K562 (cell line): ENCODE measurements around the gene GLI3. TPM values are rescaled to one million over a fixed set of nuclear protein-coding genes. Genes with fewer than 3 reads are reported as not detected.

ENCODE experiments used
- ATAC-seq: fragments of 200-7000 bp; cut with Tn5 transposase; 3 replicates; pipeline ENCODE4 v1.9.1; 2020; ENCODE audit warnings: moderate library complexity
- BruUV-seq: library from RNA; stranded (reverse); fragments of 400-500 nt; replicated peaks from 2 replicates; lab custom pipeline; 2021; lab: Mats Ljungman, UMichigan
- CTCF ChIA-PET: fragments of 300-600 bp; formaldehyde crosslinking; extraction: SDS; loops from one replicate; lab custom pipeline; 2021; ENCODE audit warnings: low intra/inter-chr PET ratio; lab: Yijun Ruan, JAX
- POLR2A ChIA-PET: fragments of 300-600, 350-650 bp; sonication (Branson Sonifier 250); formaldehyde crosslinking; extraction: SDS; loops from one replicate; lab custom pipeline; 2021; ENCODE audit warnings: antibody characterized with exemption, inconsistent platforms; lab: Yijun Ruan, JAX
- DNase-seq, 4 experiments: peaks; one replicate each; pipeline versions ENCODE4 v3.0.0 to v3.0.0-alpha.2; 2011 to 2018; ENCODE audit warnings: low spot score in 3 of 4, mixed read lengths in 3 of 4; ENCODE audit errors: extremely low read depth in 1 of 4
- FAIRE-seq: peaks from 2 replicates; lab custom pipeline; 2011; peaks lifted over from hg19 to GRCh38; lab: Jason Lieb, UNC
- H2AFZ ChIP-seq: 2 replicates; pipeline ENCODE4 v1.6.0; 2011; ENCODE audit warnings: low read depth, low read length, control low read depth, inconsistent platforms
- H3K27ac ChIP-seq: fragments of 200-600 bp; 3 replicates; pipeline ENCODE4 v1.8.0; 2011; ENCODE audit warnings: low read depth, mild to moderate bottlenecking, control low read depth, inconsistent platforms, low read length, moderate library complexity, mixed read lengths; ENCODE audit errors: extremely low read depth
- H3K27me3 ChIP-seq, 2 experiments: fragments of 300-600 bp in 1 of 2; 2 replicates in 1 of 2; 3 replicates in 1 of 2; pipeline versions ENCODE4 v1.6.0 to v1.8.0; 2011; ENCODE audit warnings: inconsistent platforms in 2 of 2, low read length in 2 of 2, mild to moderate bottlenecking in 1 of 2, mixed read lengths in 1 of 2, moderate library complexity in 1 of 2; ENCODE audit not compliant: control insufficient read depth in 2 of 2, insufficient read depth in 2 of 2
- H3K36me3 ChIP-seq: fragments of 300-600 bp; 3 replicates; pipeline ENCODE4 v1.8.0; 2011; ENCODE audit warnings: mild to moderate bottlenecking, low read length, inconsistent platforms; ENCODE audit not compliant: control insufficient read depth, insufficient read depth
- H3K4me1 ChIP-seq, 2 experiments: fragments of 200-600 bp in 1 of 2; replicated peaks in 1 of 2; 2 replicates in 1 of 2; 3 replicates in 1 of 2; pipeline versions ENCODE4 v1.5.1 to v1.8.0; 2011; ENCODE audit warnings: inconsistent platforms in 2 of 2, low read length in 2 of 2, mild to moderate bottlenecking in 1 of 2, mixed read lengths in 1 of 2, moderate library complexity in 1 of 2; ENCODE audit not compliant: control insufficient read depth in 2 of 2, insufficient read depth in 2 of 2
- H3K4me2 ChIP-seq: 2 replicates; pipeline ENCODE4 v1.6.1; 2011; ENCODE audit warnings: low read length, control low read depth, inconsistent platforms, mixed read lengths; ENCODE audit not compliant: insufficient read depth
- H3K4me3 ChIP-seq: fragments of 200-600 bp; sonication (generic), shearing (Covaris generic); 2 replicates; pipeline ENCODE4 v1.5.1; 2016; ENCODE audit warnings: control low read depth, inconsistent platforms
- H3K79me2 ChIP-seq: fragments of 200-600 bp; 3 replicates; pipeline ENCODE4 v1.8.0; 2011; ENCODE audit warnings: low read length, inconsistent platforms; ENCODE audit not compliant: control insufficient read depth, insufficient read depth
- H3K9ac ChIP-seq, 2 experiments: 2 replicates each; pipeline versions ENCODE4 v1.6.0 to v1.6.1; 2011; ENCODE audit warnings: low read depth in 2 of 2, low read length in 2 of 2, control low read depth in 1 of 2, inconsistent platforms in 1 of 2, mild to moderate bottlenecking in 1 of 2, mixed read lengths in 1 of 2; ENCODE audit not compliant: insufficient read depth in 1 of 2
- H3K9me1 ChIP-seq: one replicate; pipeline ENCODE4 v1.6.0; 2011; ENCODE audit warnings: inconsistent platforms, mild to moderate bottlenecking, low read length, moderate library complexity; ENCODE audit not compliant: control insufficient read depth, insufficient read depth
- H3K9me3 ChIP-seq: replicated peaks from 2 replicates; pipeline ENCODE4 v1.5.1; 2011; ENCODE audit warnings: low read depth, low read length, inconsistent platforms; ENCODE audit not compliant: control insufficient read depth, insufficient read depth
- H4K20me1 ChIP-seq: replicated peaks from 2 replicates; pipeline ENCODE4 v1.6.1; 2011; ENCODE audit warnings: low read length, inconsistent platforms, mixed read lengths; ENCODE audit not compliant: control insufficient read depth, insufficient read depth
- CAMTA2 ChIP-seq: fragments of 250-450 bp; sonication (Bioruptor Pico); conservative IDR thresholded peaks from 2 replicates; pipeline ENCODE4 v1.5.1; 2022
- MTA1 ChIP-seq: fragments of 450-650 bp; IDR thresholded peaks from 2 replicates; pipeline ENCODE4 v1.6.1; 2017; ENCODE audit warnings: borderline replicate concordance
- PPARD ChIP-seq: fragments of 250-450 bp; sonication (Bioruptor Pico); IDR thresholded peaks from 2 replicates; pipeline ENCODE4 v1.8.0; 2022; ENCODE audit warnings: inconsistent platforms, mild to moderate bottlenecking, moderate library complexity
- SLC30A9 ChIP-seq: fragments of 250-450 bp; sonication (Bioruptor Pico); IDR thresholded peaks from 2 replicates; pipeline ENCODE4 v1.8.0; 2022; ENCODE audit warnings: mild to moderate bottlenecking, moderate library complexity
- TOE1 ChIP-seq, 2 experiments: fragments of 450-650 bp in 1 of 2; sonication (generic) in 1 of 2; formaldehyde crosslinking in 1 of 2; IDR thresholded peaks; 2 replicates each; pipeline versions ENCODE4 v1.7.1 to v1.8.0; 2016 to 2022; ENCODE audit warnings: borderline replicate concordance in 2 of 2, mild to moderate bottlenecking in 2 of 2, antibody characterized with exemption in 1 of 2, inconsistent platforms in 1 of 2, low read depth in 1 of 2, missing genetic modification reagents in 1 of 2, moderate library complexity in 1 of 2
- ZNF444 ChIP-seq: fragments of 250-450 bp; sonication (Bioruptor Pico); IDR thresholded peaks from 2 replicates; pipeline ENCODE4 v1.4.0; 2020; ENCODE audit warnings: mild to moderate bottlenecking, moderate library complexity
- WGBS: fragments of 100-300 bp; shearing (Covaris generic); methylation state at CpG from one replicate; pipeline ENCODE4 v1.1.6; 2016; ENCODE audit warnings: low coverage, mixed read lengths; ENCODE audit not compliant: insufficient coverage; ENCODE audit errors: missing lambda C conversion rate; 5-methylcytosine and 5-hydroxymethylcytosine counted together
- in situ Hi-C: fragments of 300-500 bp; cut with MboI; formaldehyde crosslinking; loops from 4 replicates; pipeline ENCODE4 v1.15.0; 2018; ENCODE audit warnings: inconsistent platforms, mixed read lengths
- intact Hi-C: fragments of 100-400 bp; cut with micrococcal nuclease; formaldehyde crosslinking; loops from 2 replicates; pipeline ENCODE4 v1.14.2; 2022
- polyA plus RNA-seq, 8 experiments: library from polyadenylated mRNA; depleted of rRNA in 4 of 8; stranded (reverse) in 5 of 8; unstranded in 3 of 8; fragments of >200 nt; fragmentation: Nextera tagmentation in 2 of 8; fragmentation: Illumina TruSeq in 1 of 8; extraction: Ambion mirVana in 2 of 8; extraction: Trizol in 1 of 8; gene quantifications; 2 replicates each; pipeline versions ENCODE4 v1.2.1 to v1.2.3, GENCODE V29; 2011 to 2014; ENCODE audit warnings: inconsistent platforms in 1 of 8, missing spikeins in 1 of 8
- total RNA-seq, 7 experiments: library from RNA; depleted of rRNA in 6 of 7; stranded (reverse); fragments of >200 nt in 6 of 7; fragmentation: Illumina TruSeq in 2 of 7; extraction: Trizol in 2 of 7; gene quantifications; 2 replicates each; pipeline versions ENCODE4 v1.2.1 to v1.2.3, GENCODE V29; 2011 to 2021; ENCODE audit warnings: low replicate concordance in 1 of 7
- TF ChIP-seq, protein P1 (sequence below): sonication (generic); IDR thresholded peaks from 2 replicates; pipeline ENCODE4 v1.6.1; 2016
- TF ChIP-seq, protein P2 (sequence below), 2 experiments: fragments of 450-650 bp; IDR thresholded peaks; 2 replicates each; pipeline ENCODE4 v1.6.1; 2016; ENCODE audit warnings: mild to moderate bottlenecking in 2 of 2, borderline replicate concordance in 1 of 2, low read depth in 1 of 2, moderate library complexity in 1 of 2
- TF ChIP-seq, protein P3 (sequence below): fragments of 450-650 bp; IDR thresholded peaks from 2 replicates; pipeline ENCODE4 v1.6.1; 2016; ENCODE audit warnings: mild to moderate bottlenecking

GLI3 gene
- total and polyA plus RNA-seq, 9 of the 15 experiments (the other 6 are each of a cell fraction or from before 2014, with no cell fraction given): 0.01 to 0.18 (median 0.07) TPM; not detected in 6

DNA sequence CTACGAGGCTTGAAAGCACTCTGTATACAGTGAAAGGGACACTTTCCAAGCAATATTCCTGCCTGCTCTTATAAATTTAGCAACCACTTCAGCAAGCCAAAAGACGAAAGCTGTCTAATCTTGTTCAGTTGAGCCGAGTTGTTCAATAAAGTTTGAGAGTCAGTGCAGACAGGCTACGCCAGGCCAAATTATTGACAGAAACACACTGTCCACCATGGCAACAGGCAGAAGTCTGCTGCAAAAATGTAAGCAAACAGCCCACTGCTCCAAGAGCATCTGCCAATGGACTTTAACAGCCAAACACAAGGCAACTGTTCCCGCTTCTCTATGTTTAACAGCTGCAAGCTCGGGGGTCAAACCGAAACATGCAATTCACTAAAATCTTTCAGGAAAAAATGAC lies 85.7 kb downstream of the GLI3 start:
- ChIA-PET POLR2A (interaction anchor here (0.7 kb wide), 1 partner anchor 22 kb away, joined by 3 read pairs; no protein-coding TSS in a partner anchor), CTCF (no interaction called here)
- ATAC-seq (no peak), DNase-seq (no peak), FAIRE-seq (no peak)
- Histone ChIP-seq H3K9me1 (no peaks in the 10 kb centered on the region), H3K27ac (no peak overlapping the region), H3K4me3 (no peak overlapping the region), H3K36me3 (no peaks in the 10 kb centered on the region), H4K20me1 (no peaks in the 10 kb centered on the region), H3K79me2 (no peaks in the 10 kb centered on the region), H3K4me1 (no peaks in the 10 kb centered on the region), H3K27me3 (peaks cover 8 to 15% of the 10 kb centered on the region in 2 experiments; a peak in 3 of 5 replicates), H3K4me2 (no peak overlapping the region), H3K9ac (no peak overlapping the region), H2AFZ (no peak overlapping the region), H3K9me3 (no peaks in the 10 kb centered on the region)
- intact Hi-C loops: no loop called here
- WGBS: under 1% methylated on average over 7 of the region's 7 CpGs
- in situ Hi-C loops: no loop called here
- no TSS peak for BruUV-seq
- TF ChIP-seq, protein P1, sequence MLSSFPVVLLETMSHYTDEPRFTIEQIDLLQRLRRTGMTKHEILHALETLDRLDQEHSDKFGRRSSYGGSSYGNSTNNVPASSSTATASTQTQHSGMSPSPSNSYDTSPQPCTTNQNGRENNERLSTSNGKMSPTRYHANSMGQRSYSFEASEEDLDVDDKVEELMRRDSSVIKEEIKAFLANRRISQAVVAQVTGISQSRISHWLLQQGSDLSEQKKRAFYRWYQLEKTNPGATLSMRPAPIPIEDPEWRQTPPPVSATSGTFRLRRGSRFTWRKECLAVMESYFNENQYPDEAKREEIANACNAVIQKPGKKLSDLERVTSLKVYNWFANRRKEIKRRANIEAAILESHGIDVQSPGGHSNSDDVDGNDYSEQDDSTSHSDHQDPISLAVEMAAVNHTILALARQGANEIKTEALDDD: no peak
- TF ChIP-seq MTA1: no peak
- no peak for TF ChIP-seq ZNF444 (CRISPR knock-in tag)
- TF ChIP-seq PPARD (CRISPR knock-in tag): no peak
- no peak for TF ChIP-seq SLC30A9 (CRISPR knock-in tag)
- TF ChIP-seq TOE1 (IDR thresholded peaks at IDR 0.05; ENCODE audit: borderline replicate concordance): no peak
- no peak for TF ChIP-seq TOE1 (CRISPR knock-in tag; IDR thresholded peaks at IDR 0.05; ENCODE audit: borderline replicate concordance, low read depth)
- TF ChIP-seq, protein P2, sequence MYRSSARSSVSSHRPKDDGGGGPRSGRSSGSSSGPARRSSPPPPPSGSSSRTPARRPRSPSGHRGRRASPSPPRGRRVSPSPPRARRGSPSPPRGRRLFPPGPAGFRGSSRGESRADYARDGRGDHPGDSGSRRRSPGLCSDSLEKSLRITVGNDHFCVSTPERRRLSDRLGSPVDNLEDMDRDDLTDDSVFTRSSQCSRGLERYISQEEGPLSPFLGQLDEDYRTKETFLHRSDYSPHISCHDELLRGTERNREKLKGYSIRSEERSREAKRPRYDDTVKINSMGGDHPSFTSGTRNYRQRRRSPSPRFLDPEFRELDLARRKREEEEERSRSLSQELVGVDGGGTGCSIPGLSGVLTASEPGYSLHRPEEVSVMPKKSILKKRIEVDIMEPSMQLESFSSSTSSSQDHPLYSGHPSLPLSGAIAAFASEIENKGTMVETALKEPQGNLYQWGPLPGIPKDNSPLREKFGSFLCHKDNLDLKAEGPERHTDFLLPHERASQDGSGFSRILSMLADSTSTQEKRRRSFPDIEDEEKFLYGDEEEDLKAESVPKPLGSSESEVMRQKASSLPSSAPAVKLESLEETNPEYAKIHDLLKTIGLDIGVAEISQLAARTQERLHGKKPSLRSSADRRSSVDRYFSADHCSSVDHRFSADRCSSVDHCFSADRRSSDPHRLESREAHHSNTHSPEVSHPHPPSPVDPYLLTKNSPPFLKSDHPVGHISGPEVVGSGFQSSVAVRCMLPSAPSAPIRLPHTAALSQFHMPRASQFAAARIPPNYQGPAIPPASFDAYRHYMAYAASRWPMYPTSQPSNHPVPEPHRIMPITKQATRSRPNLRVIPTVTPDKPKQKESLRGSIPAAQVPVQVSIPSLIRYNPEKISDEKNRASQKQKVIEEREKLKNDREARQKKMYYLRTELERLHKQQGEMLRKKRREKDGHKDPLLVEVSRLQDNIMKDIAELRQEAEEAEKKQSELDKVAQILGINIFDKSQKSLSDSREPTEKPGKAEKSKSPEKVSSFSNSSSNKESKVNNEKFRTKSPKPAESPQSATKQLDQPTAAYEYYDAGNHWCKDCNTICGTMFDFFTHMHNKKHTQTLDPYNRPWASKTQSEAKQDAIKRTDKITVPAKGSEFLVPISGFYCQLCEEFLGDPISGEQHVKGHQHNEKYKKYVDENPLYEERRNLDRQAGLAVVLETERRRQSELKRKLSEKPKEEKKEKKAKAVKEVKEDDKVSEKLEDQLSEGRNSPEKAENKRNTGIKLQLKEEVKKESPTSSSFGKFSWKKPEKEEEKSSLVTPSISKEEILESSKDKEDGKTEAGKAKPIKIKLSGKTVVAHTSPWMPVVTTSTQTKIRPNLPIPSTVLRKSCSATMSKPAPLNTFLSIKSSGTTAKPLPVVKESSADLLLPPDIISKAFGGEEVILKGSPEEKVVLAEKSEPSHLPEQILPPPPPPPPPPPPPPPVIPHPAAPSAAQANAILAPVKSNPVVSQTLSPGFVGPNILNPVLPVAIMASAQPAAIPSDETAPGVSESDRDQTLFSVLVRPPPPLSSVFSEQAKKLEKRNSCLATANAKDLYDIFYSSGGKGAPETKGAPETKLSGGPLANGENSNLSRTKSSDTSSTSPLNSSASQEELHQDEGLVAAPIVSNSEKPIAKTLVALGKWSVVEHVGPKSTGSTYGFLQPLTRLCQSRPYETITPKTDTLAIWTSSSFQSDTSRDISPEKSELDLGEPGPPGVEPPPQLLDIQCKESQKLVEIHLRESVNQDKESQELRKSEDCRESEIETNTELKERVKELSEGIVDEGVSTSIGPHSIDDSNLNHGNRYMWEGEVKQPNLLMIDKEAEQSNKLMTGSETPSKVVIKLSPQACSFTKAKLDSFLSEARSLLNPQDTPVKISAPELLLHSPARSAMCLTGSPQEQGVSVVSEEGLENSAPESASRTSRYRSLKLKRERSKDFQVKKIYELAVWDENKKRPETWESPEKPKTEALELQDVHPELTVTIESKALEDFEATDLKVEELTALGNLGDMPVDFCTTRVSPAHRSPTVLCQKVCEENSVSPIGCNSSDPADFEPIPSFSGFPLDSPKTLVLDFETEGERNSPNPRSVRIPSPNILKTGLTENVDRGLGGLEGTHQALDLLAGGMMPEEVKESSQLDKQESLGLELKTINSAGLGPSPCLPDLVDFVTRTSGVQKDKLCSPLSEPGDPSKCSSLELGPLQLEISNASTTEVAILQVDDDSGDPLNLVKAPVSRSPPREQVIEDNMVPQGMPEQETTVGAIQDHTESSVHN (IDR thresholded peaks at IDR 0.05; ENCODE audit: borderline replicate concordance in 1 of 2, low read depth in 1 of 2): no peak
- TF ChIP-seq CAMTA2 (CRISPR knock-in tag): no peak
- TF ChIP-seq, protein P3, sequence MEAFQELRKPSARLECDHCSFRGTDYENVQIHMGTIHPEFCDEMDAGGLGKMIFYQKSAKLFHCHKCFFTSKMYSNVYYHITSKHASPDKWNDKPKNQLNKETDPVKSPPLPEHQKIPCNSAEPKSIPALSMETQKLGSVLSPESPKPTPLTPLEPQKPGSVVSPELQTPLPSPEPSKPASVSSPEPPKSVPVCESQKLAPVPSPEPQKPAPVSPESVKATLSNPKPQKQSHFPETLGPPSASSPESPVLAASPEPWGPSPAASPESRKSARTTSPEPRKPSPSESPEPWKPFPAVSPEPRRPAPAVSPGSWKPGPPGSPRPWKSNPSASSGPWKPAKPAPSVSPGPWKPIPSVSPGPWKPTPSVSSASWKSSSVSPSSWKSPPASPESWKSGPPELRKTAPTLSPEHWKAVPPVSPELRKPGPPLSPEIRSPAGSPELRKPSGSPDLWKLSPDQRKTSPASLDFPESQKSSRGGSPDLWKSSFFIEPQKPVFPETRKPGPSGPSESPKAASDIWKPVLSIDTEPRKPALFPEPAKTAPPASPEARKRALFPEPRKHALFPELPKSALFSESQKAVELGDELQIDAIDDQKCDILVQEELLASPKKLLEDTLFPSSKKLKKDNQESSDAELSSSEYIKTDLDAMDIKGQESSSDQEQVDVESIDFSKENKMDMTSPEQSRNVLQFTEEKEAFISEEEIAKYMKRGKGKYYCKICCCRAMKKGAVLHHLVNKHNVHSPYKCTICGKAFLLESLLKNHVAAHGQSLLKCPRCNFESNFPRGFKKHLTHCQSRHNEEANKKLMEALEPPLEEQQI: no peak
